GM19452 (cell line): ENCODE results near the gene CELA2A.
"Not testable (repeated sequence)": the region's sequence is repeated elsewhere in the genome, so short reads cannot be mapped to it uniquely, and the experiment has no call there.

Experiments used
- ATAC-seq: cut with Tn5 transposase; IDR thresholded peaks from one replicate; pipeline ENCODE4 v1.9.1; 2021; ENCODE audit not compliant: unreplicated experiment

The CELA2A gene

DNA sequence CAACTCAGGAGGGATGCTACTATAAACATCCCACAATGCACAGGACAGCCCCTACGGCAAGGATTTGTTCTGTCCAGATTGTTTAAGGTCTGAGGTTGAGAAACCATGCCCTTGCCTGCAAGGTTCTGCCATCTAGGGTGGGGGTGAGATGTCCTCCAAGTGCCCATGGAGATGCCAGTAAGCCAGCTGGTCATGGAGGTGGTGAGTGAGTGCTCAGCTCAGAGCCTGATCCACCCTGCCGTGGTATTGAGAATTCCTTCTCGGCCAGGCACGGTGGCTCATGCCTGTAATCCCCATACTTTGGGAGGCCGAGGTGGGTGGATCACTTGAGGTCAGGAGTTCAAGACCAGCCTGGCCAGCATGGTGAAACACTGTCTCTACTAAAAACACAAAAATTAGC lies 31.6 kb upstream of the CELA2A start:
- no peak for ATAC-seq

DNA sequence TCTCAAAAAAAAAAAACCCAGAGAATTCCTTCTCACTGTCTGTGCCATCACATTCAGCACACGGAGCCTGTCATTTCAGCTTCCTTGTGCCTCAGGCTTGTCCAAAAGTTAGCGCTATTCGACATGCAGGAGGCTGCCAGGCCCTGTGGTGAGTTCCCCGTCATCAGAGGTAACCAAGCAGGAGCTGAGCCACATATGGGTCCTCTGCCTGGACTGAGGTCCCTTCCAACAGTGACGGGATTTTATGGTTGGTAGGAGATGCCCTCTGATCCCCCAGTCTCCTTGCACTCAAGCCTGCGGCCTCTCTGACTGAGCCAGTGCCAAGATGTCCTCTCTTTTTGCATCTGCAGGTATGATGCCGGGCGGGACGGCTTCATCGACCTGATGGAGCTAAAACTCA lies 31.0 kb upstream of the CELA2A start:
- ATAC-seq, result no peak

DNA sequence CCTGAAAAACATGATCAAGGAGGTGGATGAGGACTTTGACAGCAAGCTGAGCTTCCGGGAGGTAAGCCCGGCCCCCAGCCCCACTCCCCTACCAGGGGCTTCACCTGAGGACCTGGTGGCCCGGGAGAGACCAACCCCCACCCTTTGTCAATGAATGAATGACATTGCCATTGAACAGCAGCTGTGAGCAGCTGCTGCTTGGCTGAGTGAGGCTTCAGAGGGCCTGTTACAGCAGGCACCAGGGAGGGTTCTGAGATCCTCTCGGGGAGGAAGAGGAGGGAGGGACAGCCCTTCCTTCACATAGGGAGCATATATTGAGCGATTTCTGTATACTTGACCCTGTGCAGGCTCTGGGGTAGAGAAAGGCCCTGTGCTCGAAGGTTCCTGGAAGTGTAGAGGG lies 30.6 kb upstream of the CELA2A start:
- no peak for ATAC-seq

DNA sequence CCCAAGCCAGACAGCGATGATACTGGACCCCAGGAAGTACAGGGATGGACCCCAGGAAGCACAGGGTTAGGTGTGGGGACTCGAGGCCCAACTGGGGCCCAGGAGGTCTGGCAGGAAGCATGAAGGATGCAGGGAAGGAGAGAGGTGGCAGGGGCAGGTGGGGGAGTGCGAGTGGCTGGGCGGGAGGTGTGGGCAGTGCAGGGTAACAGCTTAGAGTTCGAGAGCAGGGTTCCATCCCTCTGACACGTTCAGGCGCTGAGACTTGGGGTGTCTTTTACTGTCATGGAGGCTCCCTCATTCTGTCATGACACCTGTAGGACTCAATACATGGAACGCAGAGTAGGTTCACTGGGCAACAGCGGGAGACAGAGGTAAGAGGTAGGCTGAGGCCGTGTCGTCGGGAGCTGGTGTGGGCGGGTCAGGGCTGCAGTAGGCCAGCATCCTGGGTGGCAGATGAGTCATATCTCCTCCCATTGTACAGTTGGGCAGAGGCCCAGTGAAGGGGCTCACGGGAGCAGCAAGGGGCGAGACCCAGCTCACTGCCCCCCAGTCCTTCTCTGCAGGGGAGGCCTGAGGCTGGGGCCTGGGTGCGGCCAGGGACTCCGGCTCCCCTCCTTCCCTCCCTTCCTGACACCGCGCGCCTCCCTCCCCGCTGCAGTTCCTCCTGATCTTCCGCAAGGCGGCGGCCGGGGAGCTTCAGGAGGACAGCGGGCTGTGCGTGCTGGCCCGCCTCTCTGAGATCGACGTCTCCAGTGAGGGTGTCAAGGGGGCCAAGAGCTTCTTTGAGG lies 29.8 kb upstream of the CELA2A start:
- ATAC-seq, result no peak

DNA sequence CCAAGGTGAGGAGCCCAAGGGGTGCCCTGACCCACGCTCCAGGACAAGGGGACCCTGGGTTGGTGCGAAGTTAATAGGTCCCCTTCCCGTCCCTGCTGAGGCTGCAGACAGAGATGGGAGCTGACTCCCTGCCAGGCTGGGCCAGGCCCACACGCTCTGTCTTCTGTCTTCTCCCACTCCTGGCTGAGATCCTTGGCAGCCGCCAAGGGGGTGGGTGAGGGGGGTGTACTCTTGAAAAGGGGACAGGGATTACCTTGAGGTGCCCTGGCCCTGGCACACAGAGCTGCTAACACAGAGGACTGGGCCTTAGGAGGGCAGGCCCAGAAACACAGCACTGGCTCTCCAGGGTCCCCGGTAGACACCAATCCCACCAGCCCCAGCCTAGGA lies 29.3 kb upstream of the CELA2A start:
- no peak for ATAC-seq

DNA sequence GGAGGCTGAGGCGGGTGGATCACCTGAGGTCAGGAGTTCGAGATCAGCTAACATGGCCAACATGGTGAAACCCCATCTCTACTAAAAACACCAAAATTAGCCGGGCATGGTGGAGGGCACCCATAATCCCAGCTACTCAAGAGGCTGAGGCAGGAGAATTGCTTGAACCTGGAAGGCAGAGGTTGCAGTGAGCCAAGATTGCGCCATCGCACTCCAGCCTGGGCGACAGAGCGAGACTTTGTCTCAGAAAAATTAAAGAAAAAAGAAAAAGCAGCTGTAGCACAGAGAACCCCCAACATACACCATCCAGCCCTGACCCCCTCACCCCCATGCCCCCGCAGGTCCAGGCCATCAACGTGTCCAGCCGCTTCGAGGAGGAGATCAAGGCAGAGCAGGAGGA lies 28.3 kb upstream of the CELA2A start:
- ATAC-seq, result not testable (repeated sequence)

DNA sequence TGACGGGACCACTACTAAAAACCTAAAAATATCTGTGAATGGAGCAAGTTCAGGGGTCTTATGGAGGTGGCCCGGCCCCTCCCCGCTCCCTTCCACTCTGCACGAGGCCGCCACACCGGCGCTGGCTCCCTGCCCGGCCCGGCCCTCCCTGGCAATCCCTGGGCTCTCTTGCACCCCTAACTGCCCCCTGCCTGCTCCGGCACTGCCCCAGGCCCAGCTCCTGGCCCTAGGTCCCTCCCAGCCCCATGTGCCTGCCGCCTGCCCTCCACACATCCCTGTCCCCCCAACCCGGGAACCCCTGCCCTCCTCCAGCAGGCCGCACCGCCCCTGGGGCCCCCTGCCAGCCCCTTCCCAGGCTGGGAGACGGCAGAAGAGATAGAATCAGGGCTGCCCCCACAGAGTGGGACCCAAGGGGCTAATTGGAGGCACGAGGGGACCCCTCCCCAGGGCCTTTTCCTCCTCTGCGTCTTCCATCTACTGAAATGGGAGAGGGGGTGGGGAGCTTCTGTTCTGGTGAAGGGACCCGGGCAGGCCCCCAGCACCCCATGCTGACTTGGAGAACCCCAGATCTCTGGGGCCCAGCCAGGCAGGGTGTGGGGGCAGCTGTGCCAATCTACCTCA lies 27.6 kb upstream of the CELA2A start:
- no peak for ATAC-seq

DNA sequence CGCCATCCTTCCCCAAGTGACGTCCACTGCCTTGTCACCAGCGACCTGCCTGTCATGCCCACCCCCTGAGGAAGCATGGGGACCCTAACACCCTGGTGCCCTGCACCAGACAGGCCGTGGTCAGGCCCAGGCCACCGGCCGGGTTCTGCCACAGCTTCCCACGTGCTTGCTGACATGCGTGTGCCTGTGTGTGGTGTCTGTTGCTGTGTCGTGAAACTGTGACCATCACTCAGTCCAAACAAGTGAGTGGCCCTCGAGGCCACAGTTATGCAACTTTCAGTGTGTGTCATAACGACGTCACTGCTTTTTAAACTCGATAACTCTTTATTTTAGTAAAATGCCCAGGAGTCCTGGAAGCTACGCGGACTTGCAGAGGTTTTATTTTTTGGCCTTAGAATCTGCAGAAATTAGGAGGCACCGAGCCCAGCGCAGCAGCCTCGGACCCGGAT lies 26.8 kb upstream of the CELA2A start:
- ATAC-seq, result no peak

DNA sequence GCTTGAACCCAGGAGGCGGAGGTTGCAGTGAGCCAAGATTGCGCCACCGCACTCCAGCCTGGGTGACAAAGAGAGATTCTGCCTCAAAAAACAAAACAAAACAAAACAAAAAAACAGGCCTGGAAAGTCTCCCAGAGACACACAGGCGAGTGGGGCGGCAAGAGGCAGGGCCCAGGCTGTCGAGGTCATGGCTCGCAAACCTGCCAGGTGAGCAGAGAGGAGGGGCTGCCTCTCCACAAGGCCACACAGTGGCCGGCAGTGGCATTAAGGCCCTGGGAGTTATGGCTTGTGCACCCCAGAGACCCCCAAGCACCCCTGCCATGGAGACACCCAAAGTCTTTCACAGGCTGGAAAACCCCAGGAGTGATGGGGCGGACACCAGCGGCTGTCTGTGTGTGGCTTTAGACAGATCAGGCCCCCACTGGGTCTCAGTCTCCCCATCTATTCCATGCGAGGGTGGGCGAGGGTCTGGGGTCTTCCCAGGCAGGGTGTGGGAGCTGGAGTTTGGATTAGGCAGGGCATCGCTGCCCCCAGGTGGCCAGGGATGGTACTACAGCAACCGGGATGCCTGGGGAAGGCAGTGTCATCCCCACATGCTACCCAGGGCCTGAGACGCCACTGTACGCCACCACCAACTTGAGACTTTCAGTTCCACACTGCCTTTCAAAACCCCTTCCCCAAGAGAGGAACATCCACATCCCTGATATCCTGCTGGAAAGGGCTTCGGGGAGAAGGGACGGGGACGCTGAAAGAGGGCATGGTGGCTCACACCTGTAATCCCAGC lies 25.6 kb upstream of the CELA2A start:
- no peak for ATAC-seq

DNA sequence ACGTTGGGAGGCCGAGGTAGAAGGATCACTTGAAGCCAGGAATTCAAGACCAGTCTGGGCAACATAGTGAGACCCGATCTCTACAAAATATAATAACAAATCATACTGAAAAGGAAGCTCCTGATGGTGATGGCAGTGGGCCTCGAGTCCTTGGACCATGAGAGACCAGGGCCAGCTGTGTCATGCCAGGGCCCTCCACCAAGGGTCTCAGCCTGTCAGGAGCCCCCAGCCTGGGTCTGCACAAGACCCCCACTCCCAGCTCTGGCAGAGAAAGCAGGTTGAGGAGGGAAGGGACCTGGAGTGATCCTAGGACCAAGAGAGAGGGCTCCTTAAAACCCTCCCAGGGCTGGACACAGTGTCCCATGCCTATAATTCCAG lies 25.0 kb upstream of the CELA2A start:
- no peak for ATAC-seq

DNA sequence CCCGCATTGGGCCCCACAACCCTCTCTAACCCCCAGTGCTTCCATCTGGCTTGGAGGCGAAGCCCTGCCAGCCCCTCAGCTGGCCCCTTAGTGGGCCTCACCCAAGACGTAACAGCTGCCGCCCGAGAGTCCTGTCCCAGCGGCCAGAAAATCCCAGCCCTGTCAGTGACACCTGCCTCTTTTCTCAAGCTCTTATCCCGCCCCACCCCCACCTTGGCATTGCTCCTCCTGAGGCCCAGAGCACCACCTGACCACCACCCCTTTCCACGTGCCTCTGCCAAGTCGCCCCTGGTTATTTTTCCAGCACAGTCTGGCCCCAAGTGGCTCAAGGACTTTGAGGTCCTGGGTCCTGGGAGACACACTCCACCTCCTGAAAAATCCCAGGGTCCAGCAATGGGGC lies 24.2 kb upstream of the CELA2A start:
- no peak for ATAC-seq

DNA sequence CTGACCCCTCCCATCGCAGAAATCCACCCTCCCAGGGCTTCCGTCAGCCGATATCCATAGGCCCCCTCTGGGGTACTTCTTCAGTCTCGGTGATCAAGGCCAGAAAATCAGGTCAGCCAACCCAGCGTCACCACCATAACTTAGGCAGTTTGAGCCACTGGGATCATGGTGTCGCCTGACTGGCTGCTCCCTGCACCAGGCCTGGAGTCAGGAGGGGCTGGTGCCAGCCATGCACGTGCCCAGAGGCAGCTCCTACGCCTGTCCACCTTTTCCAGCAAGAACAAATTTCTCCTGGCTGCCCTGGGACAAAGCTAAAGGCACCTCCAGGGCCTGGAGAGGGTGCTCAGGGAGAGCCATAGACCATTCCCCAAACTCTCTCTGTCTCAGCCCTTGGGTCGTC lies 23.1 kb upstream of the CELA2A start:
- no peak for ATAC-seq

DNA sequence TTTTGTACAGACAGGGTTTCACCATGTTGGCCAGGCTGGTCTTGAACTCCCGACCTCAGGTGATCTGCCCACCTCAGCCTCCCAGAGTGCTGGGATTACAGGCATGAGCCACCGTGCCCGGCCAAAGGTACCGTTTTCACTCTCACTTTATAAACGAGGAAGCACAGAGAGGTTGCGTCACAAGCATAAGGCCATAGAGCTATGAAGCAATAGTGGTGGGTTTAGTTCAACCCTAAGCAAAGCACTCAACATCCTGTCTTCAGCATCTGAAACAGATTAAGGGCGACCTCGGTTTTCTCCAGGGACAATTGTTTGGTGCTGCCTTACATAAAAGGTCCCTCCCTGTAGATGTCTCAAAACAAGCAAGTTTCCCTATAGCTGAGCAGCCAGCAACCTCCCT lies 21.8 kb upstream of the CELA2A start:
- ATAC-seq, result not testable (repeated sequence)

DNA sequence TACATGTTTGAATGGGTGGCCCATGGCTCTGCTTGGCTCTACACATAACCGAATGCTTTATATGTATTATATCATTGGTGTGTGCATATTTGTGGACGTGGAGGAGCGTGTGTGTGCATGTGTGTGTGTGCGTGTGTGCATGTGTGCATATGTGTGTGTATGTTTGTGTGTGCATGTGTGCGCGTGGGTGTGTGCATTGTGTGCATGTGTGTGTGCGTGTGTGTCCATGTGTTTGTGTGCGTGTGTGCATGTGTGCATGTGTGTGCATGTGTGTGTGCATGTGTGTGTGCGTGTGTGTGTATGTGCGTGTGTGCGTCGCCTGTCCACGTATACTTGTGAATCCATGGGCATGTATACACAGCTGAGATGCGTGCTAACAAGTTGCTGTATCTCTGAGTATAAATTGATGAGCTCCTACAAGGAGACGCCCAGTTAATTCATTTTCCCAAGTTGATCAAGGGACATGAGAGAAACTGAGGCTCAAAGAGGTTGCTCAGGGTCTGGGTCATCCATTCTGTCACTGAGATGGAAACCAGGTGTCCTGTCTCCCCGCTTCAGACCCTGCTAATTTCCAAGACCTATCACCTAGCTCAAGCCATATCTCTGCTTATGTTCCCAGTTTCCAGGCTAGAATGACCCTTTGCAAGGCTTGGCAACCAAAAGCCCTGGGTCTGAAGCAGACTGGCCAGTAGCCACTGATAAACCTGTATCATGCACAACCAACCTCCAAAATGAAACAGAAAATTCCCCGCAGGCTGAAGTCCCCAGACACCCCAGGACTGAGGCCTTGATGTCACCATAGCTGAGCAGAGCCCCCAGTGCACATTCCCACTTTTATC lies 21.1 kb upstream of the CELA2A start:
- ATAC-seq, result no peak

DNA sequence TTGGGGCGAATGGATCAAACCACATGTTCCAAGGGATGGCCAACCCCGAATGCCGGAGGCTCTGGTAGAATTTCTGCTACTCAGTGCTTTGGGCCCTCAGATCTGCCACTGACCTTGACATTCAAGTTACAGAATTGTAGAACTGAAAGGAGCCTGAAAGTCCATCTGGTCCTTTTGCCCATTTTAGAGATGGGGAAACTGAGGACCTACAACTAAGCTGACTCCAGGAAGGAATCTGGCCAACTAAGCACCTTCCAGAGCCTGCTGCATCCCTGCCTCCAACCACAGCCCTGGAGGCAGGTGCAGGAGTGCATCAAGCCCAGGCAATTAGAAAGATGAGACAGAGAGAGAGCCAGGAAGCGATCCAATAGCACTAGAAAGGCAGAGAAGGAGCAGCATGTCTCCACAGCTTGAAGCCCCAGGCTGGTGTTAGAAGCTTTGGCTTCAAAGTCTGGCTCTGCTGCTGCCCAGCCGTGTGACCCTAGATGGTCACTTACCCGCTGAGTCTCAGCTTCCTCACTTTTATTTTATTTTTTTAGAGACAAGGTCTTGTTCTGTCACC lies 19.6 kb upstream of the CELA2A start:
- ATAC-seq, result no peak

DNA sequence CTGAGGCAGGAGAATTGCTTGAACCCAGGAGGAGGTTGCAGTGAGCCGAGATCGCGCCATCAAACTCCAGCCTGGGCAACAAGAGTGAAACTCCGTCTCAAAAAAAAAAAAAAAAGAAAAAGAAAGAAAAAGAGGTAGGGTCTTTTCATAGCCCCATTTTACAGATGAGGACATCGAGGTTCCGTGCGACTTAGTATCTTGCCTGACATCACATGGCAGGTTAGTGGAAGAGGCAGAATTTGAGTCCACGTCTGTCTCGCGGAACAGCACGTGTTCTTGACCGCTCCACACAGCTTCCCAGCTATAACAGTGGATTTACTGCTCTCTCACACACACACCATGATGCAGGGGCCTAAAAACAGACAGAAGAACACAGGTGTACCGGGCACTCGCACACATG lies 17.2 kb upstream of the CELA2A start:
- no peak for ATAC-seq

DNA sequence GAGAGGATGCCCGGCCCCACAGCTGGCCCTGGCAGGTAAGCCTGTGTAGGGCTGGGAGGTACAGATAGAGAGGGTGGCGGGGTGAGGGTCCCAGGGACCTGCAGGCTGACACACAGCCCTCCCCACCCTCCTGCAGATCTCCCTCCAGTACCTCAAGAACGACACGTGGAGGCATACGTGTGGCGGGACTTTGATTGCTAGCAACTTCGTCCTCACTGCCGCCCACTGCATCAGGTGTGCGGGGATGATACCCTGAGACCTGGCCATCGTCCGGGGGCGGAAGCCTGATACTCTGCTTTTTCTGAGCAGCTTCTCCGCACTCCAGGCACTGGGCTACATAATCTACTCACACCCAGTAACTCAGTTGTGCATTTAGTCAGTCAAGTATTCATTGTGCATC lies 16.2 kb upstream of the CELA2A start:
- no peak for ATAC-seq

DNA sequence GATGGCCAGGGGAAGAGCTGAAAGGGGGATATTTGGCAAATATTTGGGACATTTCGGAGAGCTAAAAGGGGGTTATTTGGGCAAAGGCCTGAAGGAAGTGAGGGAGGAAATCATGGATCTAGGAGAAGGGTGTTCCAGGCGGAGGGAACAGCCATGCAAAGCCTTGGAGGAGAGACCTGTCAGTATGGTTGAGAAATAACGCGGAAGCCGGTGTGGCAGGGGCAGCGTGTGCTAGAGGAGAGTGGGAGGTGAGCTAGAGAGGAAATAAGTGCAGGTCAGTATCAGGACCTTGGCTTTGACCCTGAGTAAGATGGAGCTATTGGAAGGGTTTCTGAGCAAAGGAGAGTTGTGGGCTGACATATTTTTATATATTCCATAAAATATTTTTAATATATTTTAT lies 15.3 kb upstream of the CELA2A start:
- no peak for ATAC-seq

DNA sequence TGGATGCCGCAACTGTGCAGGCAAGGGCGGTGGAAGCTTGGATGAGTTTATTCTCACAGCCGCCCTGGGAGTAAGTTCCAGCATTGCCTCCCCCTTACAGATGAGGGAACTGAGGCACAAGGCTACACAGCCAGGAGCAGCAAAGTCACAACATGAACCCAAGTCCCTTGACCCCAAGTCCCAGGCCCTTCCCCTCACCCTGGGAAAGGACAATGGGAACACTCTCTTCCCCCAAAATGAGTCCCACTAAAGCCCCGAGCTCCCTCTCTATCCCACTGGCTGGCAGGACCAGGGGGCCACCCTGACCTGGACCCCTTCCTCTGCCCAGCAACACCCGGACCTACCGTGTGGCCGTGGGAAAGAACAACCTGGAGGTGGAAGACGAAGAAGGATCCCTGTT lies 14.4 kb upstream of the CELA2A start:
- ATAC-seq, result no peak

DNA sequence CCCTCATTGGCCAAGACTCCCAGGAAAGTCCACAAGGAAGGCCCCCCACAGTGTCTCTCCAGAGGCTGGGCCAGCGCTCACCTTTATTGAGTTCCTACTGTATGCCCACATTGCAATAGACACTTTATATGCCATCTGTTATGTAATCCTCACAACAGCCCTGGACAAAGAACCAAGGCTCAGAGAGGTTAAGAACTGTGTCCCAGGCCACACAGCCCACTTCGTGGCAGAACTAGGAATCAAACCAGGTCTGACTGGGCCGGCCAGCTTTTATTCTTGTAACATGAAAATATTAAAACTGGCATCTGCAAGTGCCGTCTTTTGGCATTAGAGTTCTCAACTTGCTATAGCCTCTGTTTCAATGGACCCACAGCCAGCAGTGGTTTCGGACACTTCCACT lies 13.8 kb upstream of the CELA2A start:
- no peak for ATAC-seq

DNA sequence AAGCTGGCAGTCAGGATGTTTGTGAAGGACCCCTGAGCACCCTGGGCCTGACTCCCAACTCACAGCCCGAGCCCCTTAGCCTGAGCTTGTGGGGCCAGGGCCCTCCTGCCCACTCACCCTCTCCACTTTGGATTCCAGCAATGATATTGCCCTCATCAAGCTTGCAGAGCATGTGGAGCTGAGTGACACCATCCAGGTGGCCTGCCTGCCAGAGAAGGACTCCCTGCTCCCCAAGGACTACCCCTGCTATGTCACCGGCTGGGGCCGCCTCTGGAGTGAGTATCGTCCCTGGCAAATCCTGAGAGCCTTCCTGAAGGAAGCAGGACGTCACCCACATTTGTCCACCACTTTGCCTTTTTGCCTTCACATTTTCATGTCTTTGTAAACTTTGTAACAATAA lies 13.3 kb upstream of the CELA2A start:
- ATAC-seq, result no peak
